PC-3 (cell line): ENCODE results near the gene BIRC7.

Source experiments
- EZH2 ChIP-seq: fragments of 300-600 bp; sonication (generic); IDR thresholded peaks from one replicate; pipeline ENCODE4 v1.6.1; 2017; ENCODE audit warnings: antibody characterized with exemption, mild to moderate bottlenecking, low read length; ENCODE audit not compliant: unreplicated experiment
- EZH2phosphoT487 ChIP-seq: fragments of 300-600 bp; sonication (generic); IDR thresholded peaks from 2 replicates; pipeline ENCODE4 v1.6.1; 2018; ENCODE audit warnings: mild to moderate bottlenecking, antibody characterized with exemption, low read length, borderline replicate concordance
- TF ChIP-seq, protein P1 (sequence below): fragments of 300-600 bp; sonication (generic); conservative IDR thresholded peaks from 2 replicates; pipeline ENCODE4 v1.5.1; 2017; ENCODE audit warnings: antibody characterized with exemption, low read depth, mild to moderate bottlenecking, low read length

DNA sequence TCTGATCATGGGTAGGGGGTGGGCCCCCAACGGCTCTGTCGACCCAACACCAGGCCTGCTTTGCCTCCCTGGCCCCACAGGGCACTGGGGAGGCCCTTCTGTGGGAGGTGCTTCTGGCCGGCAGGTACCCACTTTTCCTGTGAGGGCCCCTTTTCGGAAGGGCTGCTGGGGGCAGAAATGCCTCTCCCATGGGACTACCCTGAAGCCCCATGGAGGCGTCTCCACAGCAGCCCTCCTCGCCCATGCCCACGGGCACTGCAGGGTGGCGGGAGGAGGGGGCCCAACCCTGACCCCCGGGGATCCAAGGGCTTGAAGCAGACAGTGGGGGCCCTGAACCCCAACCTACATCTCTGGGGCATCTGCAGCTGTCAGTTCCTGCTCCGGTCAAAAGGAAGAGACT lies 2.3 kb downstream of the BIRC7 start:
- TF ChIP-seq, protein P1, sequence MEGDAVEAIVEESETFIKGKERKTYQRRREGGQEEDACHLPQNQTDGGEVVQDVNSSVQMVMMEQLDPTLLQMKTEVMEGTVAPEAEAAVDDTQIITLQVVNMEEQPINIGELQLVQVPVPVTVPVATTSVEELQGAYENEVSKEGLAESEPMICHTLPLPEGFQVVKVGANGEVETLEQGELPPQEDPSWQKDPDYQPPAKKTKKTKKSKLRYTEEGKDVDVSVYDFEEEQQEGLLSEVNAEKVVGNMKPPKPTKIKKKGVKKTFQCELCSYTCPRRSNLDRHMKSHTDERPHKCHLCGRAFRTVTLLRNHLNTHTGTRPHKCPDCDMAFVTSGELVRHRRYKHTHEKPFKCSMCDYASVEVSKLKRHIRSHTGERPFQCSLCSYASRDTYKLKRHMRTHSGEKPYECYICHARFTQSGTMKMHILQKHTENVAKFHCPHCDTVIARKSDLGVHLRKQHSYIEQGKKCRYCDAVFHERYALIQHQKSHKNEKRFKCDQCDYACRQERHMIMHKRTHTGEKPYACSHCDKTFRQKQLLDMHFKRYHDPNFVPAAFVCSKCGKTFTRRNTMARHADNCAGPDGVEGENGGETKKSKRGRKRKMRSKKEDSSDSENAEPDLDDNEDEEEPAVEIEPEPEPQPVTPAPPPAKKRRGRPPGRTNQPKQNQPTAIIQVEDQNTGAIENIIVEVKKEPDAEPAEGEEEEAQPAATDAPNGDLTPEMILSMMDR, result no peak
- TF ChIP-seq EZH2phosphoT487 (no peak), EZH2 (no peak)
